NCI-H1930 (cell line): ENCODE results near the gene B4GALNT4.
"Not testable (repeated sequence)": the region's sequence is repeated elsewhere in the genome, so short reads cannot be mapped to it uniquely, and the experiment has no call there.

Source experiments
- DNase-seq, 2 experiments: peaks; one replicate each; lab custom pipeline; 2025; lab: John Stamatoyannopoulos, UW

Gene B4GALNT4

DNA sequence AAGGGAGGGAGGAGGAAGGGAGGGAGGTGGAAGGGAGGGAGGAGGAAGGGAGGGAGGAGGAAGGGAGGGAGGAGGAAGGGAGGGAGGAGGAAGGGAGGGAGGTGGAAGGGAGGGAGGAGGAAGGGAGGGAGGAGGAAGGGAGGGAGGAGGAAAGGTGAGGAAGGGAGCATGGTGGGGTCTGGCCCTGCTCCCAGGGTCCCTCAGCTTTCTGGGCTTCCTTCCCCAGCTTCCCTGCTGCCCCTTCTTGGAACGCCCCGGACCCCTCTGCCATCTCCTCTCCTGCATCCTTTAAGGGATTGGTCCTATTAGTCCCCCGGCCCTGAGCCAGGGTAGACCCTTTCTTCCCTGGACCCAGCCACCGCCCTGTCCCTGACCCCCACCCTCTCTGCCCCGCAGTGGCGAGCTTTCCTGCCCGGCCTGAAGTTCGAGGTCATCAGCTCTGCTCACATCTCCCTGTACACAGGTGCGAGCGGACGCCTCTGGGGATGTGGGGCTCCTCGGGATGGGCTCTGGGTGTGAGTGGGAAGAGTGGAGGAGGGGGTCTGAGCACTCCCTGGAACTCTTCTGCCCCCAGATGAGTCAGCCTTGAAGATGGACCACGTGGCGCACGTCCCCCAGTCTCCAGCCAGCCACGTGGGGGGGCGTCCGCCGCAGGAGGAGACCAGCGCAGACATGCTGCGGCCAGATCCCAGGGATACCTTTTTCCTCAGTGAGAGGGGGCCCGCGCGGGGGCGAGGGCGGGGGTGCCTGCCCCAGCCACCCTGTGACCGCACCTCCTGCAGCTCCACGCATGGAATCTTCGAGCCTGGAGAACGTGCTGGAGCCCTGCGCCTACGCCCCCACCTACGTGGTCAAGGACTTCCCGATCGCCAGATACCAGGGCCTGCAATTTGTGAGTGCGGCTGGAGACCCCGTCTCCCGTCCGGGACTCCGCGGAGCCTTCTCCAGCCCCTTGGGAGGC lies 6.0 kb downstream of the B4GALNT4 start:
- DNase-seq, result no peak

DNA sequence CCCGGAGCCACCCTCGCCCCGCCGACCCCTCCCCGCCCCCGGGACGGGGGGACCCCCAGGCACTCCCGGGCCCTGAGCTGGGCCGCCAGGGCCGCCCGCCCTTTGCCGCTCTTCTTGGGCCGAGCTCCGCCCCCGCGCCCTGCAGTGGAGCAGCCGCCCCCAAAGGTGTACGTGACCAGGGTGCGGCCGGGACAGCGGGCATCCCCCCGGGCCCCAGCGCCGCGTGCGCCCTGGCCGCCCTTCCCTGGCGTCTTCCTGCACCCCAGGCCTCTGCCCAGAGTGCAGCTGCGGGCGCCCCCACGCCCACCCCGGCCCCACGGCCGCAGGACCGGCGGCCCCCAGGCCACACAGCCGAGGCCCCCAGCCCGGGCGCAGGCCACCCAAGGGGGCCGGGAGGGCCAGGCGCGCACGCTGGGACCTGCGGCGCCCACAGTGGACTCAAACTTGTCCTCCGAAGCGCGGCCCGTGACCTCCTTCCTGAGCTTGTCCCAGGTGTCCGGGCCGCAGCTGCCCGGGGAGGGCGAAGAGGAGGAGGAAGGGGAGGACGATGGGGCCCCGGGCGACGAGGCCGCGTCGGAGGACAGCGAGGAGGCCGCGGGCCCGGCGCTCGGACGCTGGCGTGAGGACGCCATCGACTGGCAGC lies 7.4 kb downstream of the B4GALNT4 start:
- DNase-seq, result no peak

DNA sequence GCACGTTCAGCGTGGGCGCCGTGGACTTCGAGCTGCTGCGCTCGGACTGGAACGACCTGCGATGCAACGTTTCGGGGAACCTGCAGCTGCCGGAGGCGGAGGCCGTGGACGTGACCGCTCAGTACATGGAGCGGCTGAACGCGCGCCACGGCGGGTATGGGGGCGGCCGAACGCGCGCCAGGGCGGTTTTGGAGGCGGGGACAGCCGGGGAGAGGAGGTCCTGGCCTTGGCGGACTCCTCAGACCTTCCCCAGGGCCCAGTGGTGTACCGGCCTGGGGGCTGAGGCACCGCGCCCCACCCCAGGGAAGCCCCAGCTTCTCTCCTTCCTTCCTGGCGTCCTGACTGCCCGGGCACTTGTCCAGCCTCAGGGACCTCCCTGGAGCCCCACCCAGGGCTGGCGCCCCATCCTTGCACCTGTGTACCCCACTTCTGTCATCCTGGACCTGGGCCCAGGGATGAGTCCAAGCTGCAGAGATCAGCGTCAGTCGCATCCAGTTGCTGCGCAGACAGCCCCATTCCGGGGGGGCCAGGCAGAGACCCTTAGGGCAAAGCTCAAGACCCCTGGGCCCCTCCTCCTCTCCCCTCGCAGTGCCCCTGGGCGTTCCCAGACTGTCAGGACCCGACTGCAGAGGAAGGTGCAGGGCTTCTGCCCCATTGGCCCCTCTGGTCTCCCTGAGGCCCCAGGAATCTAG lies 8.0 kb downstream of the B4GALNT4 start:
- no peak for DNase-seq

GRCh38 chr11:377883-378500 lies 8.7 kb downstream of the B4GALNT4 start:
- DNase-seq, result no peak

GRCh38 chr11:379205-380094 lies 10.2 kb downstream of the B4GALNT4 start:
- no peak for DNase-seq

DNA sequence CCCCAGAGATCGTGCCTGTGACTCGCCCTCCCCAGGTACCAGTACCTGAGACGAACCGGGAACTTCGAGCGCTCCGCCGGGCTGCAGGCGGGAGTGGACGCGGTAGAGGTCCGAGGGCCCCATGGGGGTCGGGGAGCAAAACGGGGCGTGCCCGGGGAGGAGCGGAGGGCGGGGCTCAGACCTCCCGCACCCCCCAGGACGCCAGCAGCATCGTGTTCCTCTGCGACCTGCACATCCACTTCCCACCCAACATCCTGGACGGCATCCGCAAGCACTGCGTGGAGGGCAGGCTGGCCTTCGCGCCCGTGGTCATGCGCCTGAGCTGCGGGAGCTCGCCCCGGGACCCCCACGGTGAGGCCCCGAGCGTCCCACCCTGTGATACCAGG lies 10.8 kb downstream of the B4GALNT4 start:
- DNase-seq, result no peak

DNA sequence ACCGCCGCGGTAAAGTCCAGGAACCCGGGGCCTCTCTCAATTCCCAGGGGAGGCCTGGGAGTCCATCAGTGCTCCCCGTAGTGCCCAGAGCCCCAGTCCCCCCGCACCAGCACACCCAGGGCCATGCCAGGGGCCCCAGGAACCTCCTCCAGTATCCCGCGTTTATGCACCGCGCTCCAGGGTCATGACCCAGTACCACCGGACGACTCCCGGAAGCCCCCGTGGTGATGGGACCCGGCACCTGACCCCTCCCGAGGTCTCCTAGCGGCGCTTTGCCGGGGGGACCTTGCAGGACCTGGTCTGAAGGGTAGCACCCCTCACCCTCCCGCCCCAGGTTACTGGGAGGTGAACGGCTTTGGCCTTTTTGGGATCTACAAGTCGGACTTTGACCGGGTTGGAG lies 11.2 kb downstream of the B4GALNT4 start:
- DNase-seq, result no peak

- DNase-seq, result no peak
Measured at GRCh38 chr11:380996-381395, 11.7 kb downstream of the B4GALNT4 start.

GRCh38 chr11:381501-382072 lies 12.3 kb downstream of the B4GALNT4 start:
- no peak for DNase-seq

DNA sequence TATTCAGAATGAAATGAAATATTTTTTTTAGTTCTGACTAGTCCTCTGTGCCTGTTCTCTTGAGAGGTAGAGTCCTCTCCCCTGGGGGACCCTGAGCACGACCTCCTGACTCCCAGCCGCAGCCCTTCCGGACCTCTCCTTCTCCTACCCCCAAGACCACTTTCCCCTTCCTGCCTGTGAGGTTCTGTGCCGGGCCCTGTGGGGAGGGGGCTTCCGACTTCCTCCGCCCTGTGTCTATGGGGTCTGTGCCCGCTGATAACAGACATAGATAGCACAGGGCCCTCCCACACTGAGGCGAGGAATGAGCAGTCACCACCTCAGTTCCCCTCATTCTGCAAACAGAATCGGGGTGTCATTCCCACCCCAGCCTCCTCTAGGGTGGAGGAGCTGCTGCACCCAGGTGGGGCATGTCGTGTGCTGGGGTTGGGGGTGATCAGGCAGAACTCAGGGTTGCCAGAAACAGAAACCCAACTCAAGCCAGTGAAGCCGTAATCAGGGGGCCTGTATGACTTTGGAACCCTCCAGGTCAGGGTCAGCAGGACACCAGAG lies 12.9 kb downstream of the B4GALNT4 start:
- no peak for DNase-seq

GRCh38 chr11:383431-383830 lies 14.1 kb downstream of the B4GALNT4 start:
- DNase-seq, result no peak

GRCh38 chr11:384511-384910 lies 15.2 kb downstream of the B4GALNT4 start:
- DNase-seq, result no peak

- DNase-seq, result no peak
Measured at GRCh38 chr11:385594-386351, 16.5 kb downstream of the B4GALNT4 start.

- DNase-seq, result no peak
Measured at GRCh38 chr11:386483-386882, 17.2 kb downstream of the B4GALNT4 start.

DNA sequence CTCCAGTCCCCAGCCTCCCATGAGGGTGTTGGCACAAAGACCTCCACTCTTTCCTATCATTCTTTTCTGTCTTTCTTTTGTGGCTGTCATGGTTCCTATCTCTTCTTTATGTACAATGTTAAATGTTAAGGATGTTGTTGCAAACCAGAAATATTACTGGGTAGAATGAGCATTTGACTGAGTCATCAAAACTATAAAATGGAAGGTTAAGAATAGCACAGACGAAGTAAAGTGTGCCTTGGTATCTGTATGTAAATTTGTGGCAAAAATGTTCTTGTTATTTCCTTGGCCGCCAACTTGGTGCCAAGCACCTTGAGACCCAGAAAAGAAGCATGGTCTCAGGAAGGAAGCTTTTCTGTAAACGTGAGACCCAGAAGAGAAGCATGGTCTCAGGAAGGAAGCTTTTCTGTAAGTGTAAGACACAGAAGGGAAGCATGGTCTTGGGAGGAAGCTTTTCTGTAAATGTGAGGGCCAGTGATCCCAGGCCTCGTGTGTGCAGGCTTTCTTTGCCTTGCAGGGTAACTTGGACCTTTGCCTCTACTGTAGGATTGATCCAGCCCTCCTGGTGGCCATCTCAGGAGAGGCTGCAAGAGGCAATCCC lies 18.0 kb downstream of the B4GALNT4 start:
- DNase-seq, result no peak

DNA sequence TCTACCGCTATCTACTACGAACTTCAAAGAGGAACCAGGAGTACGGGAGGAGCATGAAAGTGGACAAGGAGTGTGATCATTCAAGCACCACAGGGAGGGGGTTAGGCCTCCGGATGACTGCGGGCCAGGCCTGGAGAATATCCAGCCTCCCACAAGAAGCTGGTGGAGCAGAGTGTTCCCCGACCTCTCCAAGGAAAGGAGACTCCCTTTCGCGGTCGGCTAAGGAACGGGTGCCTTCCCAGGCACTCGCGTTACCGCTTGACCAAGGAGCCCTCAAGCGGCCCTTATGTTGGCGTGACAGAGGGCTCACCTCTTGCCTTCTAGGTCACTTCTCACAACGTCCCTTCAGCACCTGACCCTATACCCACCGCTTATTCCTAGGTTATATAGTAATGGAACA lies 20.1 kb downstream of the B4GALNT4 start:
- not testable (repeated sequence) for DNase-seq

DNA sequence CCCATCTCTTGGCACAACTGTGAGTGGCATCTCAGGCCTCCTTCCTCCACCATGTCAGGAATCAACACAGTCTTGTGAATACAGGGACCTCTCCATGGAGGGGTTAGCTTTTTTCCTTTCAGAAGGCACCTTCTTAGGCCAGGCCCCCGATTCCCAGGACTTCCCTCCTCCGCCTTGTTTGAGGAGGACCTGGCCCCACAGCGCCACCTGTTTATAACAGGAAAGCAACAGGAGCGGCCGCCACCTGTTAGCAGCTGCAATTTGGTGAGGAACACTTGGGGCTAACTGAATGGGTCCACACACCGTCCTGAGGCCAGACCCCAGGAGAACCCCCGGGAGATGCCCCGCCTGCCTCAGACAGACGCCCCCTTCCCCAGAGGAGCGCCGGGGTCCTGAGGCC lies 20.9 kb downstream of the B4GALNT4 start:
- peak; percentile 70 to 83 for DNase-seq

GRCh38 chr11:391117-392017 lies 22.1 kb downstream of the B4GALNT4 start:
- no peak for DNase-seq
